Measurements from ENCODE around the gene AAK1. TPM values are rescaled to one million over a fixed set of nuclear protein-coding genes. Genes with fewer than 3 reads are reported as not detected.
A peak's percentile ranks its signal among the peaks of the same experiment; 100 is the strongest.

Gene AAK1
- polyA plus RNA-seq, 1 experiment, result 23.3 TPM

GRCh38 chr2:69514819-69515218 lies 128.7 kb downstream of the AAK1 start:
- ChIA-PET CTCF (interaction anchor here (1.2 to 2.0 kb wide), 2 partner anchors 28 to 41 kb away, joined by 3 to 4 read pairs; no protein-coding TSS in a partner anchor), POLR2A (no interaction called here)
- no peak for DNase-seq (ENCODE audit: low read depth)
- Histone ChIP-seq H3K36me3 (ENCODE audit: control insufficient read depth, insufficient read depth, low read length) (peaks cover 17% of the 10 kb centered on the region), H3K4me3 (ENCODE audit: low read depth, low read length) (no peak overlapping the region), H3K27me3 (ENCODE audit: control insufficient read depth, insufficient read depth, low read length) (no peaks in the 10 kb centered on the region)
- no peak for TF ChIP-seq CTCF (IDR thresholded peaks at IDR 0.05; ENCODE audit: insufficient read depth, low read depth, low read length)

- H3K36me3 ChIP-seq (ENCODE audit: control insufficient read depth, insufficient read depth, low read length), result peaks cover 17% of the 10 kb centered on the region
Measured at GRCh38 chr2:69514406-69514805, 129.1 kb downstream of the AAK1 start.

GRCh38 chr2:69512446-69512845 lies 131.1 kb downstream of the AAK1 start:
- H3K4me3 ChIP-seq (ENCODE audit: low read depth, low read length), result no peak overlapping the region
- TF ChIP-seq CTCF (IDR thresholded peaks at IDR 0.05; ENCODE audit: insufficient read depth, low read depth, low read length), result no peak
- ChIA-PET CTCF (no interaction called here), POLR2A (no interaction called here)
- H3K27me3 ChIP-seq (ENCODE audit: control insufficient read depth, insufficient read depth, low read length), result no peaks in the 10 kb centered on the region
- no peak for DNase-seq (ENCODE audit: low read depth)
- H3K36me3 ChIP-seq (ENCODE audit: control insufficient read depth, insufficient read depth, low read length), result peaks cover 10% of the 10 kb centered on the region

More at GRCh38 chr2:69514406-69514805, 129.1 kb downstream of the AAK1 start:
- DNase-seq (ENCODE audit: low read depth), result peak; percentile 19
- Histone ChIP-seq H3K27me3 (ENCODE audit: control insufficient read depth, insufficient read depth, low read length) (no peaks in the 10 kb centered on the region), H3K4me3 (ENCODE audit: low read depth, low read length) (no peak overlapping the region)
- no peak for TF ChIP-seq CTCF (IDR thresholded peaks at IDR 0.05; ENCODE audit: insufficient read depth, low read depth, low read length)
- POLR2A ChIA-PET, result no interaction called here
- CTCF ChIA-PET, result interaction anchor here (1.2 to 2.0 kb wide), 2 partner anchors 28 to 40 kb away, joined by 3 to 4 read pairs; no protein-coding TSS in a partner anchor

- ChIA-PET POLR2A (no interaction called here), CTCF (interaction anchor here (0.6 to 0.8 kb wide), 2 partner anchors 190 to 207 kb away, joined by 3 to 4 read pairs; no protein-coding TSS in a partner anchor)
- TF ChIP-seq CTCF (IDR thresholded peaks at IDR 0.05; ENCODE audit: insufficient read depth, low read depth, low read length), result no peak
- H3K27me3 ChIP-seq (ENCODE audit: control insufficient read depth, insufficient read depth, low read length), result no peaks in the 10 kb centered on the region
- peaks cover 16% of the 10 kb centered on the region for H3K36me3 ChIP-seq (ENCODE audit: control insufficient read depth, insufficient read depth, low read length)
- no peak for DNase-seq (ENCODE audit: low read depth)
- no peak overlapping the region for H3K4me3 ChIP-seq (ENCODE audit: low read depth, low read length)
Measured at GRCh38 chr2:69510204-69510603, 133.3 kb downstream of the AAK1 start.

- ChIA-PET CTCF (no interaction called here), POLR2A (no interaction called here)
- no peaks in the 10 kb centered on the region for H3K27me3 ChIP-seq (ENCODE audit: control insufficient read depth, insufficient read depth, low read length)
- H3K4me3 ChIP-seq (ENCODE audit: low read depth, low read length), result no peak overlapping the region
- TF ChIP-seq CTCF (IDR thresholded peaks at IDR 0.05; ENCODE audit: insufficient read depth, low read depth, low read length), result no peak
- peaks cover 16% of the 10 kb centered on the region for H3K36me3 ChIP-seq (ENCODE audit: control insufficient read depth, insufficient read depth, low read length)
- no peak for DNase-seq (ENCODE audit: low read depth)
Measured at GRCh38 chr2:69509750-69510140, 133.8 kb downstream of the AAK1 start.

Data from BJ (cell line).